ENCODE measurements around the gene AMPD2.

GRCh38 chr1:109619576-109620400, at the start of gene AMPD2, which contains the start of gene GNAT2:
- no peak for TF ChIP-seq EP300 (IDR thresholded peaks at IDR 0.05)
- TF ChIP-seq, protein P1, sequence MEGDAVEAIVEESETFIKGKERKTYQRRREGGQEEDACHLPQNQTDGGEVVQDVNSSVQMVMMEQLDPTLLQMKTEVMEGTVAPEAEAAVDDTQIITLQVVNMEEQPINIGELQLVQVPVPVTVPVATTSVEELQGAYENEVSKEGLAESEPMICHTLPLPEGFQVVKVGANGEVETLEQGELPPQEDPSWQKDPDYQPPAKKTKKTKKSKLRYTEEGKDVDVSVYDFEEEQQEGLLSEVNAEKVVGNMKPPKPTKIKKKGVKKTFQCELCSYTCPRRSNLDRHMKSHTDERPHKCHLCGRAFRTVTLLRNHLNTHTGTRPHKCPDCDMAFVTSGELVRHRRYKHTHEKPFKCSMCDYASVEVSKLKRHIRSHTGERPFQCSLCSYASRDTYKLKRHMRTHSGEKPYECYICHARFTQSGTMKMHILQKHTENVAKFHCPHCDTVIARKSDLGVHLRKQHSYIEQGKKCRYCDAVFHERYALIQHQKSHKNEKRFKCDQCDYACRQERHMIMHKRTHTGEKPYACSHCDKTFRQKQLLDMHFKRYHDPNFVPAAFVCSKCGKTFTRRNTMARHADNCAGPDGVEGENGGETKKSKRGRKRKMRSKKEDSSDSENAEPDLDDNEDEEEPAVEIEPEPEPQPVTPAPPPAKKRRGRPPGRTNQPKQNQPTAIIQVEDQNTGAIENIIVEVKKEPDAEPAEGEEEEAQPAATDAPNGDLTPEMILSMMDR (IDR thresholded peaks at IDR 0.05) = no peak
- no peak for TF ChIP-seq POLR2A (IDR thresholded peaks at IDR 0.05; ENCODE audit: low read depth)
- TF ChIP-seq POLR2AphosphoS5 (IDR thresholded peaks at IDR 0.05) = peak; percentile 50 to 71
